ENCODE measurements around the gene ZBP1.

The ZBP1 gene

GRCh38 chr20:57560554-57561355, 59.5 kb downstream of the ZBP1 start, which contains the start of gene PCK1:
TSS of gene PCK1 (plus strand) at chr20:57561110. CDS start at chr20:57561412, 302 bp downstream.
- no peaks in the 10 kb centered on the region for H3K4me1 Mint-ChIP-seq
- H3K36me3 Mint-ChIP-seq (ENCODE audit: insufficient read depth): no peaks in the 10 kb centered on the region
- H3K27ac Mint-ChIP-seq (ENCODE audit: low read depth): no peak within 1 kb of the TSS
- DNase-seq (ENCODE audit: low spot score in 2 of 2) (no peak), ATAC-seq (replicated peaks; ENCODE audit: extremely low read depth, poor library complexity, severe bottlenecking) (no peak)
- no peaks in the 10 kb centered on the region for H3K9me3 Mint-ChIP-seq
- H3K27me3 Mint-ChIP-seq: peaks cover 78% of the 10 kb centered on the region
- no peak within 1 kb of the TSS for H3K4me3 Mint-ChIP-seq

- Mint-ChIP-seq H3K4me1 (no peaks in the 10 kb centered on the region), H3K27ac (ENCODE audit: low read depth) (no peak overlapping the region), H3K27me3 (peaks cover 77% of the 10 kb centered on the region), H3K4me3 (no peak overlapping the region), H3K36me3 (ENCODE audit: insufficient read depth) (no peaks in the 10 kb centered on the region), H3K9me3 (no peaks in the 10 kb centered on the region)
- DNase-seq (ENCODE audit: low spot score in 2 of 2) (no peak), ATAC-seq (replicated peaks; ENCODE audit: extremely low read depth, poor library complexity, severe bottlenecking) (no peak)
These were observed 60.3 kb downstream of the ZBP1 start for GRCh38 chr20:57559658-57560553.

GRCh38 chr20:57559289-57559634, 61.0 kb downstream of the ZBP1 start:
- ATAC-seq (replicated peaks; ENCODE audit: extremely low read depth, poor library complexity, severe bottlenecking): no peak
- Mint-ChIP-seq H3K36me3 (ENCODE audit: insufficient read depth) (no peaks in the 10 kb centered on the region), H3K4me3 (no peak overlapping the region), H3K4me1 (no peaks in the 10 kb centered on the region), H3K27ac (ENCODE audit: low read depth) (no peak overlapping the region), H3K9me3 (no peaks in the 10 kb centered on the region), H3K27me3 (peaks cover 77% of the 10 kb centered on the region)
- no peak for DNase-seq (ENCODE audit: low spot score in 2 of 2)

- Mint-ChIP-seq H3K27me3 (peaks cover 80% of the 10 kb centered on the region), H3K27ac (ENCODE audit: low read depth) (no peak overlapping the region)
- ATAC-seq (replicated peaks; ENCODE audit: extremely low read depth, poor library complexity, severe bottlenecking): no peak
These were observed 61.5 kb downstream of the ZBP1 start for GRCh38 chr20:57558614-57559288.

GRCh38 chr20:57557926-57558613, 62.2 kb downstream of the ZBP1 start:
- H3K4me3 Mint-ChIP-seq: no peak overlapping the region
- H3K4me1 Mint-ChIP-seq: no peaks in the 10 kb centered on the region
- ATAC-seq (replicated peaks; ENCODE audit: extremely low read depth, poor library complexity, severe bottlenecking): no peak
- peaks cover 86% of the 10 kb centered on the region for H3K27me3 Mint-ChIP-seq
- H3K36me3 Mint-ChIP-seq (ENCODE audit: insufficient read depth): no peaks in the 10 kb centered on the region
- no peak for DNase-seq (ENCODE audit: low spot score in 2 of 2)
- no peaks in the 10 kb centered on the region for H3K9me3 Mint-ChIP-seq
- H3K27ac Mint-ChIP-seq (ENCODE audit: low read depth): no peak overlapping the region

More at GRCh38 chr20:57558614-57559288, 61.5 kb downstream of the ZBP1 start:
- no peak for DNase-seq (ENCODE audit: low spot score in 2 of 2)
- H3K4me3 Mint-ChIP-seq: no peak overlapping the region
- no peaks in the 10 kb centered on the region for H3K36me3 Mint-ChIP-seq (ENCODE audit: insufficient read depth)
- no peaks in the 10 kb centered on the region for H3K9me3 Mint-ChIP-seq
- H3K4me1 Mint-ChIP-seq: no peaks in the 10 kb centered on the region

- no peak for ATAC-seq (replicated peaks; ENCODE audit: extremely low read depth, poor library complexity, severe bottlenecking)
- no peaks in the 10 kb centered on the region for H3K4me1 Mint-ChIP-seq
- H3K27me3 Mint-ChIP-seq: peaks cover 79% of the 10 kb centered on the region
- no peak for DNase-seq (ENCODE audit: low spot score in 2 of 2)
- H3K9me3 Mint-ChIP-seq: no peaks in the 10 kb centered on the region
- no peak overlapping the region for H3K4me3 Mint-ChIP-seq
- H3K27ac Mint-ChIP-seq (ENCODE audit: low read depth): no peak overlapping the region
- no peaks in the 10 kb centered on the region for H3K36me3 Mint-ChIP-seq (ENCODE audit: insufficient read depth)
These were observed 63.3 kb downstream of the ZBP1 start for GRCh38 chr20:57556980-57557274.

- Mint-ChIP-seq H3K4me3 (no peak overlapping the region), H3K27me3 (peaks cover 71% of the 10 kb centered on the region), H3K36me3 (ENCODE audit: insufficient read depth) (no peaks in the 10 kb centered on the region), H3K4me1 (no peaks in the 10 kb centered on the region), H3K27ac (ENCODE audit: low read depth) (no peak overlapping the region), H3K9me3 (no peaks in the 10 kb centered on the region)
- no peak for ATAC-seq (replicated peaks; ENCODE audit: extremely low read depth, poor library complexity, severe bottlenecking)
- no peak for DNase-seq (ENCODE audit: low spot score in 2 of 2)
These were observed 64.6 kb downstream of the ZBP1 start for GRCh38 chr20:57555457-57556184.
